Loucy (cell line): Measurements from ENCODE around the gene RPL9.

Source experiments
- H2AFZ ChIP-seq: fragments of 200-600 bp; sonication (generic); 2 replicates; pipeline ENCODE4 v1.6.0; 2016; ENCODE audit warnings: antibody characterized with exemption, mild to moderate bottlenecking, low read length, moderate library complexity
- H3F3A ChIP-seq: fragments of 200-600 bp; 2 replicates; pipeline ENCODE4 v1.6.0; 2016; ENCODE audit warnings: antibody characterized with exemption, low read depth, mild to moderate bottlenecking
- H3K27me3 ChIP-seq: fragments of 200-600 bp; sonication (generic); 2 replicates; pipeline ENCODE4 v1.6.1; 2014; ENCODE audit warnings: low read length, mild to moderate bottlenecking; ENCODE audit not compliant: insufficient read depth, poor library complexity, severe bottlenecking
- H3K36me3 ChIP-seq: fragments of 200-600 bp; sonication (generic); 2 replicates; pipeline ENCODE4 v1.6.1; 2016; ENCODE audit warnings: low read length; ENCODE audit not compliant: insufficient read depth
- H3K4me1 ChIP-seq: fragments of 200-600 bp; sonication (generic); 2 replicates; pipeline ENCODE4 v1.5.1; 2014; ENCODE audit warnings: low read length, mild to moderate bottlenecking; ENCODE audit not compliant: insufficient read depth, poor library complexity, severe bottlenecking
- H3K4me2 ChIP-seq: fragments of 200-600 bp; sonication (generic); 2 replicates; pipeline ENCODE4 v1.6.0; 2014; ENCODE audit warnings: antibody characterized with exemption, low read length, low read depth, mild to moderate bottlenecking; ENCODE audit not compliant: poor library complexity, severe bottlenecking
- H3K4me3 ChIP-seq: fragments of 200-600 bp; sonication (generic); 2 replicates; pipeline ENCODE4 v1.5.1; 2014; ENCODE audit warnings: low read length, mild to moderate bottlenecking, mixed read lengths; ENCODE audit not compliant: poor library complexity, severe bottlenecking
- H3K79me2 ChIP-seq: fragments of 200-600 bp; sonication (generic); 2 replicates; pipeline ENCODE4 v1.6.1; 2014; ENCODE audit warnings: low read length; ENCODE audit not compliant: insufficient read depth
- H3K9ac ChIP-seq: fragments of 200-600 bp; sonication (generic); 2 replicates; pipeline ENCODE4 v1.6.0; 2014; ENCODE audit warnings: mild to moderate bottlenecking, low read depth, low read length, moderate library complexity; ENCODE audit not compliant: poor library complexity, severe bottlenecking
- H3K9me2 ChIP-seq: fragments of 200-600 bp; sonication (generic); replicated peaks from 2 replicates; pipeline ENCODE4 v1.6.1; 2016; ENCODE audit warnings: low read depth, low read length, mixed read lengths
- H3K9me3 ChIP-seq: fragments of 200-600 bp; sonication (generic); 2 replicates; pipeline ENCODE4 v1.6.1; 2014; ENCODE audit warnings: mild to moderate bottlenecking, antibody characterized with exemption, low read length, low read depth; ENCODE audit not compliant: insufficient read depth
- H4K20me1 ChIP-seq: fragments of 200-600 bp; sonication (generic); 2 replicates; pipeline ENCODE4 v1.6.0; 2014; ENCODE audit warnings: antibody characterized with exemption, low read length, mild to moderate bottlenecking; ENCODE audit not compliant: insufficient read depth, poor library complexity, severe bottlenecking
- EZH2phosphoT487 ChIP-seq: fragments of 200-600 bp; IDR thresholded peaks from 2 replicates; pipeline ENCODE4 v1.6.1; 2018; ENCODE audit warnings: antibody characterized with exemption, mild to moderate bottlenecking, moderate library complexity, borderline replicate concordance
- TF ChIP-seq, protein P1 (sequence below): fragments of 200-600 bp; sonication (generic); conservative IDR thresholded peaks from 2 replicates; pipeline ENCODE4 v1.5.1; 2014; ENCODE audit warnings: mild to moderate bottlenecking, antibody characterized with exemption, low read length

Gene RPL9

GRCh38 chr4:39433878-39434492 is 24.7 kb downstream of the RPL9 start:
- no peaks in the 10 kb centered on the region for H3K27me3 ChIP-seq
- TF ChIP-seq, protein P1, sequence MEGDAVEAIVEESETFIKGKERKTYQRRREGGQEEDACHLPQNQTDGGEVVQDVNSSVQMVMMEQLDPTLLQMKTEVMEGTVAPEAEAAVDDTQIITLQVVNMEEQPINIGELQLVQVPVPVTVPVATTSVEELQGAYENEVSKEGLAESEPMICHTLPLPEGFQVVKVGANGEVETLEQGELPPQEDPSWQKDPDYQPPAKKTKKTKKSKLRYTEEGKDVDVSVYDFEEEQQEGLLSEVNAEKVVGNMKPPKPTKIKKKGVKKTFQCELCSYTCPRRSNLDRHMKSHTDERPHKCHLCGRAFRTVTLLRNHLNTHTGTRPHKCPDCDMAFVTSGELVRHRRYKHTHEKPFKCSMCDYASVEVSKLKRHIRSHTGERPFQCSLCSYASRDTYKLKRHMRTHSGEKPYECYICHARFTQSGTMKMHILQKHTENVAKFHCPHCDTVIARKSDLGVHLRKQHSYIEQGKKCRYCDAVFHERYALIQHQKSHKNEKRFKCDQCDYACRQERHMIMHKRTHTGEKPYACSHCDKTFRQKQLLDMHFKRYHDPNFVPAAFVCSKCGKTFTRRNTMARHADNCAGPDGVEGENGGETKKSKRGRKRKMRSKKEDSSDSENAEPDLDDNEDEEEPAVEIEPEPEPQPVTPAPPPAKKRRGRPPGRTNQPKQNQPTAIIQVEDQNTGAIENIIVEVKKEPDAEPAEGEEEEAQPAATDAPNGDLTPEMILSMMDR, result no peak
- TF ChIP-seq EZH2phosphoT487, result no peak
- no peaks in the 10 kb centered on the region for H3F3A ChIP-seq
- H2AFZ ChIP-seq, result no peak overlapping the region
- H3K4me2 ChIP-seq, result no peak overlapping the region
- no peaks in the 10 kb centered on the region for H3K79me2 ChIP-seq
- H3K36me3 ChIP-seq, result no peaks in the 10 kb centered on the region
- H4K20me1 ChIP-seq, result no peaks in the 10 kb centered on the region
- H3K9me3 ChIP-seq, result no peaks in the 10 kb centered on the region
- no peaks in the 10 kb centered on the region for H3K9me2 ChIP-seq
- H3K4me1 ChIP-seq, result no peaks in the 10 kb centered on the region
- no peak overlapping the region for H3K9ac ChIP-seq
- H3K4me3 ChIP-seq, result no peak overlapping the region

GRCh38 chr4:39429476-39430334 is 29.0 kb downstream of the RPL9 start:
- no peaks in the 10 kb centered on the region for H3K9me3 ChIP-seq
- no peaks in the 10 kb centered on the region for H3K27me3 ChIP-seq
- TF ChIP-seq EZH2phosphoT487, result no peak
- TF ChIP-seq, protein P1, result no peak
- H3K4me2 ChIP-seq, result no peak overlapping the region
- no peaks in the 10 kb centered on the region for H3K36me3 ChIP-seq
- no peak overlapping the region for H3K4me3 ChIP-seq
- H3F3A ChIP-seq, result no peaks in the 10 kb centered on the region
- H2AFZ ChIP-seq, result no peak overlapping the region
- no peak overlapping the region for H3K9ac ChIP-seq
- H3K9me2 ChIP-seq, result no peaks in the 10 kb centered on the region
- H3K4me1 ChIP-seq, result no peaks in the 10 kb centered on the region
- no peaks in the 10 kb centered on the region for H4K20me1 ChIP-seq
- H3K79me2 ChIP-seq, result no peaks in the 10 kb centered on the region

DNA sequence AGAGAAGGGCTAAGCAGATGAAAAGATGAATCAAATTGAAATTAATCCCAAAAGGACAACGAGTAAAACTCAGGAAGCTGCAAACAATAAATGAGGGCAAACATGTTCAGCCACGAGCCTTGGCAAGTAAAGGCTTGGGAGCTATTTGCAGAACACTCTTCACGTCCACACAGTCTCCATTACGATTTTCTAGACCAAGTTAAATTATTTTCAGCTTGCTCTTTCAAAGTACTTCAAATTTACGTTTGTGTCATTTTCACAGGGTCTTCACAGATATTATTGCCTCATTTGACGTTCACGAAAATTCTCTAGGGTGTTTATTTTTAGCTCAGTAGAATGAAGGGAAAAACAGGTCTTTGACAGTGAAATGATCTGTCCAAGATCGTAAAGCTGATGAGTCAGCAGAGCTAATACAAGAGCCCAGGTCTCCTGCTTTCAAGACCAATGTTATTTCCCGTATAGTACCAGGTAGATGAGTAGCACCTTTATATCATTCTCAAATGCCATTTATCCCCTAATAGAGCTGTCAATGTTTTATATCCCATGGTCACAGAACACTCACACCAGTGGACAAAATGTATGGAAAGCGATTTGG is 31.1 kb downstream of the RPL9 start:
- no peaks in the 10 kb centered on the region for H3K9me3 ChIP-seq
- no peaks in the 10 kb centered on the region for H3K36me3 ChIP-seq
- no peak overlapping the region for H3K9ac ChIP-seq
- H3F3A ChIP-seq, result no peaks in the 10 kb centered on the region
- no peaks in the 10 kb centered on the region for H3K4me1 ChIP-seq
- H3K4me2 ChIP-seq, result no peak overlapping the region
- no peaks in the 10 kb centered on the region for H3K27me3 ChIP-seq
- TF ChIP-seq, protein P1, result no peak
- no peak for TF ChIP-seq EZH2phosphoT487
- H4K20me1 ChIP-seq, result no peaks in the 10 kb centered on the region
- H3K4me3 ChIP-seq, result no peak overlapping the region
- H2AFZ ChIP-seq, result no peak overlapping the region
- H3K9me2 ChIP-seq, result no peaks in the 10 kb centered on the region
- no peaks in the 10 kb centered on the region for H3K79me2 ChIP-seq
